HEK293T (cell line): Measurements from ENCODE around the gene ARHGAP10.

Experiments
- CTCF ChIA-PET: fragments of 350-600 bp; formaldehyde crosslinking; extraction: SDS; loops from one replicate; lab custom pipeline; 2021; ENCODE audit warnings: antibody characterized with exemption, inconsistent platforms; lab: Yijun Ruan, JAX
- POLR2A ChIA-PET: fragments of 350-600 bp; formaldehyde crosslinking; extraction: SDS; loops from one replicate; lab custom pipeline; 2020; ENCODE audit warnings: antibody characterized with exemption, inconsistent platforms; lab: Yijun Ruan, JAX
- DNase-seq: peaks from one replicate; pipeline ENCODE4 v3.0.0; 2012; ENCODE audit warnings: mixed read lengths; ENCODE audit errors: extremely low spot score
- ARNT ChIP-seq: fragments of 450-650 bp; IDR thresholded peaks from 2 replicates; pipeline ENCODE4 v1.6.1; 2017; ENCODE audit warnings: mild to moderate bottlenecking
- BHLHE40 ChIP-seq: fragments of 450-650 bp; IDR thresholded peaks from 2 replicates; pipeline ENCODE4 v1.6.1; 2016; ENCODE audit warnings: mild to moderate bottlenecking, moderate library complexity, borderline replicate concordance
- CTBP1 ChIP-seq: fragments of 450-650 bp; IDR thresholded peaks from 2 replicates; pipeline ENCODE4 v1.6.1; 2016; ENCODE audit warnings: borderline replicate concordance
- ELF4 ChIP-seq: fragments of 450-650 bp; IDR thresholded peaks from 2 replicates; pipeline ENCODE4 v1.6.1; 2017; ENCODE audit warnings: antibody characterized with exemption
- FOXA1 ChIP-seq: fragments of 450-650 bp; IDR thresholded peaks from 2 replicates; pipeline ENCODE4 v1.6.1; 2016; ENCODE audit warnings: mild to moderate bottlenecking
- FOXK2 ChIP-seq: fragments of 450-650 bp; IDR thresholded peaks from 2 replicates; pipeline ENCODE4 v1.6.1; 2016; ENCODE audit warnings: mild to moderate bottlenecking
- FOXM1 ChIP-seq: fragments of 450-650 bp; IDR thresholded peaks from 2 replicates; pipeline ENCODE4 v1.6.1; 2017; ENCODE audit warnings: mild to moderate bottlenecking, borderline replicate concordance
- HDGF ChIP-seq: fragments of 450-650 bp; IDR thresholded peaks from 2 replicates; pipeline ENCODE4 v1.6.1; 2017; ENCODE audit warnings: antibody characterized with exemption, borderline replicate concordance
- L3MBTL2 ChIP-seq: fragments of 450-650 bp; conservative IDR thresholded peaks from 2 replicates; pipeline ENCODE4 v1.6.1; 2016; ENCODE audit warnings: mild to moderate bottlenecking
- LEF1 ChIP-seq: fragments of 450-650 bp; IDR thresholded peaks from 2 replicates; pipeline ENCODE4 v1.6.1; 2017; ENCODE audit warnings: mild to moderate bottlenecking, borderline replicate concordance
- NFRKB ChIP-seq: fragments of 450-650 bp; IDR thresholded peaks from 2 replicates; pipeline ENCODE4 v1.6.1; 2016; ENCODE audit warnings: mild to moderate bottlenecking, moderate library complexity
- PKNOX1 ChIP-seq: fragments of 450-650 bp; IDR thresholded peaks from 2 replicates; pipeline ENCODE4 v1.6.1; 2016
- SP1 ChIP-seq: fragments of 450-650 bp; IDR thresholded peaks from 2 replicates; pipeline ENCODE4 v1.6.1; 2017
- SUZ12 ChIP-seq: fragments of 450-650 bp; IDR thresholded peaks from 2 replicates; pipeline ENCODE4 v1.6.1; 2016; ENCODE audit warnings: mild to moderate bottlenecking
- TARDBP ChIP-seq: fragments of 450-650 bp; IDR thresholded peaks from 2 replicates; pipeline ENCODE4 v1.6.1; 2016
- ZNF384 ChIP-seq: fragments of 450-650 bp; IDR thresholded peaks from 2 replicates; pipeline ENCODE4 v1.6.1; 2016

The ARHGAP10 gene

GRCh38 chr4:148069086-148069894 lies 337.4 kb downstream of the ARHGAP10 start:
- CTCF ChIA-PET: no interaction called here
- POLR2A ChIA-PET: no interaction called here
- DNase-seq: no peak

GRCh38 chr4:148069895-148070178 lies 337.9 kb downstream of the ARHGAP10 start:
- ChIA-PET POLR2A (no interaction called here), CTCF (no interaction called here)
- TF ChIP-seq BHLHE40 (no peak), PKNOX1 (no peak), LEF1 (no peak), SP1 (no peak), ZNF384 (no peak), FOXM1 (no peak), NFRKB (no peak), TARDBP (no peak), ARNT (no peak), ELF4 (no peak)
- DNase-seq: no peak

More at GRCh38 chr4:148069086-148069894, 337.4 kb downstream of the ARHGAP10 start:
- no peak for TF ChIP-seq BHLHE40
- no peak for TF ChIP-seq TARDBP
- TF ChIP-seq SUZ12: no peak
- no peak for TF ChIP-seq HDGF
- no peak for TF ChIP-seq SP1
- TF ChIP-seq ELF4: no peak
- no peak for TF ChIP-seq CTBP1
- no peak for TF ChIP-seq FOXA1
- TF ChIP-seq ZNF384: no peak
- TF ChIP-seq FOXM1: no peak
- no peak for TF ChIP-seq LEF1
- TF ChIP-seq L3MBTL2: no peak
- no peak for TF ChIP-seq NFRKB
- TF ChIP-seq ARNT: no peak
- TF ChIP-seq PKNOX1: no peak

GRCh38 chr4:148071009-148071408 lies 339.1 kb downstream of the ARHGAP10 start:
- DNase-seq: no peak
- TF ChIP-seq LEF1: no peak
- TF ChIP-seq FOXK2: no peak
- TF ChIP-seq PKNOX1: no peak
- no peak for TF ChIP-seq CTBP1
- no peak for TF ChIP-seq ZNF384
- no peak for TF ChIP-seq ELF4
- no peak for TF ChIP-seq L3MBTL2
- no peak for TF ChIP-seq HDGF
- no peak for TF ChIP-seq FOXM1
- no peak for TF ChIP-seq SUZ12
- TF ChIP-seq ARNT: no peak
- TF ChIP-seq FOXA1: no peak
- TF ChIP-seq NFRKB: no peak
- no peak for TF ChIP-seq SP1
- no peak for TF ChIP-seq BHLHE40
- TF ChIP-seq TARDBP: no peak
- CTCF ChIA-PET: interaction anchor here (0.6 kb wide), 2 partner anchors 204 to 1836 kb away, joined by 3 read pairs; no protein-coding TSS in a partner anchor
- POLR2A ChIA-PET: no interaction called here

DNA sequence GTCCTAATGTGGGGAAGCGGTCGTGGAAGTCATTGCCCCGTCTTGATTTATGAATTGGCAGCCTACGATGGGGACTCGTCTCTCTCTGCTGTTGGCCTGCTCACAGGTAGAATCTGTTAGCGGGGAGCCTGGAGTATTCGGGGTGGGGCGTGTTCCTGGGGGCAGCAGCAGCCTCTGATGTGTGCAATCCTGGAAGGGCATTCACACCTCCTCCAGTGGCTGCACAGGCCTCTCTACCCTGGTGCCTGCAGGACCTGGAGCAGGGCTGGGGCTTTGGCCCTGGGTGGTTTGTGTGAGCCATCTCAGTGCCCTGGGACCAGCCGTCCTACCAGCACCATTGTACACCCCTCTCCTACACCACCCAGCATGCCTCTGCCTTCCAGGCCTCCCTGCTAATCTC lies 340.9 kb downstream of the ARHGAP10 start:
- POLR2A ChIA-PET: no interaction called here
- no peak for DNase-seq
- CTCF ChIA-PET: no interaction called here
- TF ChIP-seq SP1 (no peak), PKNOX1 (no peak), ELF4 (no peak), ZNF384 (no peak), LEF1 (no peak), ARNT (no peak), FOXM1 (no peak), L3MBTL2 (no peak), CTBP1 (no peak), FOXK2 (no peak)

GRCh38 chr4:148073349-148073748 lies 341.5 kb downstream of the ARHGAP10 start:
- no peak for DNase-seq
- ChIA-PET CTCF (no interaction called here), POLR2A (no interaction called here)
- no peak for TF ChIP-seq ARNT

- ChIA-PET POLR2A (no interaction called here), CTCF (no interaction called here)
- TF ChIP-seq ZNF384 (no peak), HDGF (no peak), ELF4 (no peak), SUZ12 (no peak), LEF1 (no peak), ARNT (no peak), TARDBP (no peak), L3MBTL2 (no peak), PKNOX1 (no peak), NFRKB (no peak), FOXA1 (no peak), FOXK2 (no peak), FOXM1 (no peak), SP1 (no peak), CTBP1 (no peak), BHLHE40 (no peak)
- DNase-seq: no peak
Observed at GRCh38 chr4:148074462-148074861, 342.6 kb downstream of the ARHGAP10 start.
